Endothelial cell of umbilical vein (primary cell): ENCODE measurements around the gene LIMS3. TPM values are rescaled to one million over a fixed set of nuclear protein-coding genes. Genes with fewer than 3 reads are reported as not detected.
"Not testable (repeated sequence)": the region's sequence is repeated elsewhere in the genome, so short reads cannot be mapped to it uniquely, and the experiment has no call there.

ENCODE experiments used
- BruUV-seq: library from RNA; stranded (reverse); fragments of 400-500 nt; replicated peaks from 2 replicates; lab custom pipeline; 2021; lab: Mats Ljungman, UMichigan
- CTCF ChIA-PET: fragments of 300-600, 350-600 bp; sonication (Branson Sonifier 250); formaldehyde crosslinking; loops from one replicate; lab custom pipeline; 2021; ENCODE audit warnings: antibody characterized with exemption, inconsistent platforms; lab: Charles Lee
- POLR2A ChIA-PET: fragments of 300-600, 350-600 bp; sonication (Branson Sonifier 250); formaldehyde crosslinking; loops from one replicate; lab custom pipeline; 2021; ENCODE audit warnings: antibody characterized with exemption, inconsistent platforms; lab: Charles Lee
- DNase-seq: peaks from one replicate; pipeline ENCODE4 v3.0.0-alpha.2; 2011; ENCODE audit warnings: low read depth, low spot score
- FAIRE-seq: peaks from 2 replicates; lab custom pipeline; 2011; peaks lifted over from hg19 to GRCh38; lab: Jason Lieb, UNC
- H2AFZ ChIP-seq: 2 replicates; pipeline ENCODE4 v1.6.0; 2012; ENCODE audit warnings: low read depth, low read length, control low read depth, inconsistent platforms
- H3K27ac ChIP-seq: 2 replicates; pipeline ENCODE4 v1.5.1; 2011; ENCODE audit warnings: low read depth, mild to moderate bottlenecking, control low read depth, low read length, moderate library complexity; ENCODE audit not compliant: insufficient read depth
- H3K27me3 ChIP-seq, 2 experiments: 2 replicates each; pipeline versions ENCODE4 v1.6.0 to v1.6.1; 2011; ENCODE audit warnings: low read length in 2 of 2, mixed read lengths in 1 of 2; ENCODE audit not compliant: control insufficient read depth in 2 of 2, insufficient read depth in 2 of 2
- H3K36me3 ChIP-seq, 2 experiments: 2 replicates in 1 of 2; 3 replicates in 1 of 2; pipeline ENCODE4 v1.5.1; 2011; ENCODE audit warnings: low read length in 2 of 2, mild to moderate bottlenecking in 1 of 2, moderate library complexity in 1 of 2; ENCODE audit not compliant: control insufficient read depth in 2 of 2, insufficient read depth in 2 of 2; ENCODE audit errors: extremely low read depth in 1 of 2
- H3K4me1 ChIP-seq: 3 replicates; pipeline ENCODE4 v1.5.1; 2011; ENCODE audit warnings: mild to moderate bottlenecking, low read length; ENCODE audit not compliant: control insufficient read depth, insufficient read depth; ENCODE audit errors: extremely low read depth
- H3K4me2 ChIP-seq: 2 replicates; pipeline ENCODE4 v1.6.1; 2011; ENCODE audit warnings: low read length, control low read depth, mixed read lengths; ENCODE audit not compliant: insufficient read depth
- H3K4me3 ChIP-seq, 3 experiments: fragments of 200-600 bp in 1 of 3; sonication (generic), shearing (Covaris generic) in 1 of 3; replicated peaks in 1 of 3; 2 replicates each; pipeline ENCODE4 v1.5.1; 2011 to 2016; ENCODE audit warnings: control low read depth in 3 of 3, low read length in 3 of 3, mild to moderate bottlenecking in 2 of 3, inconsistent platforms in 1 of 3, low read depth in 1 of 3, moderate library complexity in 1 of 3; ENCODE audit not compliant: insufficient read depth in 1 of 3
- H3K79me2 ChIP-seq: 2 replicates; pipeline ENCODE4 v1.6.0; 2012; ENCODE audit warnings: low read length, inconsistent platforms; ENCODE audit not compliant: control insufficient read depth, insufficient read depth
- H3K9ac ChIP-seq: replicated peaks from 2 replicates; pipeline ENCODE3; 2011; ENCODE audit warnings: low read length, control low read depth; ENCODE audit not compliant: insufficient read depth; ENCODE audit errors: extremely low read depth
- H3K9me1 ChIP-seq: replicated peaks from 3 replicates; pipeline ENCODE4 v1.6.0; 2011; ENCODE audit warnings: mild to moderate bottlenecking, low read length; ENCODE audit not compliant: control insufficient read depth, insufficient read depth; ENCODE audit errors: extremely low read depth
- H3K9me3 ChIP-seq: replicated peaks from 2 replicates; pipeline ENCODE4 v1.5.1; 2012; ENCODE audit warnings: low read length, inconsistent platforms; ENCODE audit not compliant: control insufficient read depth, insufficient read depth
- H4K20me1 ChIP-seq: replicated peaks from 2 replicates; pipeline ENCODE3; 2011; ENCODE audit warnings: mild to moderate bottlenecking, low read length; ENCODE audit not compliant: control insufficient read depth, insufficient read depth; ENCODE audit errors: extremely low read depth
- dilution Hi-C: fragments of 300-500 bp; cut with MboI; formaldehyde crosslinking; loops from one replicate; pipeline ENCODE4 v1.15.0; 2019; ENCODE audit warnings: low sequenced_read_pairs; ENCODE audit not compliant: extremely low pct_ligation_motif_present
- intact Hi-C: fragments of 100-400 bp; cut with micrococcal nuclease; formaldehyde crosslinking; loops from one replicate; pipeline ENCODE4 v1.10.0; 2022
- polyA plus RNA-seq, 4 experiments: library from polyadenylated mRNA; depleted of rRNA in 3 of 4; stranded (reverse) in 3 of 4; unstranded in 1 of 4; fragments of >200 nt; gene quantifications; 2 replicates each; pipeline versions ENCODE4 v1.2.1 to v1.2.3, GENCODE V29; 2011 to 2012; ENCODE audit warnings: missing spikeins in 1 of 4
- total RNA-seq: library from RNA; stranded (reverse); gene quantifications from 2 replicates; pipeline ENCODE4 v1.2.3, GENCODE V29; 2021

The LIMS3 gene
- total and polyA plus RNA-seq, 2 donors (not counting 3 experiments of a cell fraction or from before 2014, with no cell fraction given), result 9.4 to 13.5 TPM

GRCh38 chr2:109950146-109950843 lies 51.8 kb downstream of the LIMS3 start:
- intact Hi-C loops, H3K4me2 ChIP-seq, dilution Hi-C loops, H3K9me3 ChIP-seq, POLR2A ChIA-PET, DNase-seq, FAIRE-seq, H4K20me1 ChIP-seq, H3K9ac ChIP-seq, H3K27me3 ChIP-seq, H3K27ac ChIP-seq, H3K79me2 ChIP-seq, H3K9me1 ChIP-seq, H3K4me1 ChIP-seq, H3K4me3 ChIP-seq, BruUV-seq, CTCF ChIA-PET, H2AFZ ChIP-seq, H3K36me3 ChIP-seq: not testable (repeated sequence)

- BruUV-seq, H3K9me1 ChIP-seq, H3K27ac ChIP-seq, H3K4me2 ChIP-seq, FAIRE-seq, H3K4me3 ChIP-seq, DNase-seq, H3K4me1 ChIP-seq, H2AFZ ChIP-seq, intact Hi-C loops, dilution Hi-C loops, CTCF ChIA-PET, H3K79me2 ChIP-seq, H3K9me3 ChIP-seq, H4K20me1 ChIP-seq, H3K36me3 ChIP-seq, POLR2A ChIA-PET, H3K9ac ChIP-seq, H3K27me3 ChIP-seq: not testable (repeated sequence)
Observed at GRCh38 chr2:109963942-109964341, 65.5 kb downstream of the LIMS3 start.

DNA sequence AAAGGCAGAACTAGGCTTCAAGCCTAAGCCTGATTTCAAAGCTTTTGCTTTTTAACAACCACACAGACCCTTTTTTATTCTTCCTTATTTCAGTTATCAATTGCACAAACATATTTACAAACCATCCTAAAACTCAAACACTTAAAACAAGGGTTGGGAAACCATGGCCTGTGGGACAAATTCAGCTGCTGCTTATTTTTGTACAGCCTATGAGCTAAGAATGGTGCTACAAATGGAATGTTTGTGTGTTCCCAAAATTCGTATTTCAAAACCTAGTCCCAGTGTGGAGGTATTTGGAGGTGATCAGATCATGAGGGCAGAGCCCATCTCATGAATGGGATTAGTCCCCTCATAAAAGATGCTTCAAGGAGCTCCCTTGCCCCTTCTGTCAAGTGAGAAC lies 67.0 kb downstream of the LIMS3 start:
- BruUV-seq, H4K20me1 ChIP-seq, DNase-seq, H3K9me3 ChIP-seq, POLR2A ChIA-PET, CTCF ChIA-PET, H2AFZ ChIP-seq, H3K27ac ChIP-seq, H3K27me3 ChIP-seq, H3K4me2 ChIP-seq, FAIRE-seq, H3K4me3 ChIP-seq, intact Hi-C loops, H3K9me1 ChIP-seq, dilution Hi-C loops, H3K79me2 ChIP-seq, H3K4me1 ChIP-seq, H3K9ac ChIP-seq, H3K36me3 ChIP-seq: not testable (repeated sequence)

- POLR2A ChIA-PET, BruUV-seq: not testable (repeated sequence)
Observed at GRCh38 chr2:109966107-109966736, 67.7 kb downstream of the LIMS3 start.

More at GRCh38 chr2:109966107-109966736, 67.7 kb downstream of the LIMS3 start:
- DNase-seq, intact Hi-C loops, H3K27ac ChIP-seq, H3K27me3 ChIP-seq, H3K9me1 ChIP-seq, H3K4me1 ChIP-seq, H2AFZ ChIP-seq, H3K9ac ChIP-seq, H3K4me3 ChIP-seq, H3K4me2 ChIP-seq, H3K36me3 ChIP-seq, CTCF ChIA-PET, FAIRE-seq, dilution Hi-C loops, H3K9me3 ChIP-seq, H3K79me2 ChIP-seq, H4K20me1 ChIP-seq: not testable (repeated sequence)
